ENCODE results near the gene NOS1AP. TPM values are rescaled to one million over a fixed set of nuclear protein-coding genes. Genes with fewer than 3 reads are reported as not detected.
"Not testable (repeated sequence)": the region's sequence is repeated elsewhere in the genome, so short reads cannot be mapped to it uniquely, and the experiment has no call there.

The NOS1AP gene
- total RNA-seq, 2 donors from 2014 or later, result 11.3 to 14.4 TPM

- ATAC-seq, result no peak
- DNase-seq, result no peak
- intact Hi-C loops (cut with DNase I, micrococcal nuclease), result no loop called here
Observed at GRCh38 chr1:162147760-162148159, 78.3 kb downstream of the NOS1AP start.

- ATAC-seq, result no peak
- intact Hi-C loops (cut with DNase I, micrococcal nuclease), result no loop called here
- DNase-seq, result no peak
Observed at GRCh38 chr1:162150112-162150511, 80.6 kb downstream of the NOS1AP start.

GRCh38 chr1:162151900-162152829 is 82.7 kb downstream of the NOS1AP start:
- ATAC-seq, result peak; percentile 8
- no peak for DNase-seq
- intact Hi-C loops (cut with DNase I, micrococcal nuclease), result no loop called here

- no peak for ATAC-seq
- intact Hi-C loops (cut with DNase I, micrococcal nuclease), result no loop called here
- DNase-seq, result no peak
Observed at GRCh38 chr1:162153374-162153773, 83.9 kb downstream of the NOS1AP start.

GRCh38 chr1:162157469-162157868 is 88.0 kb downstream of the NOS1AP start:
- DNase-seq (no peak), ATAC-seq (no peak)
- intact Hi-C loops (cut with DNase I, micrococcal nuclease), result no loop called here

- no peak for DNase-seq
- peak; percentile 92 for ATAC-seq
- intact Hi-C loops (cut with DNase I, micrococcal nuclease), result no loop called here
Observed at GRCh38 chr1:162158624-162159271, 89.3 kb downstream of the NOS1AP start.

GRCh38 chr1:162159515-162159914 is 90.0 kb downstream of the NOS1AP start:
- ATAC-seq (peak; percentile 86), DNase-seq (peak; percentile 71 to 74)
- intact Hi-C loops (cut with DNase I, micrococcal nuclease), result no loop called here

GRCh38 chr1:162161916-162162550 is 92.5 kb downstream of the NOS1AP start:
- intact Hi-C loops (cut with DNase I, micrococcal nuclease), result no loop called here
- ATAC-seq (no peak), DNase-seq (no peak)

GRCh38 chr1:162165528-162165927 is 96.0 kb downstream of the NOS1AP start:
- intact Hi-C loops (cut with DNase I, micrococcal nuclease), result no loop called here
- ATAC-seq, result peak; percentile 32
- no peak for DNase-seq

GRCh38 chr1:162166917-162167615 is 97.6 kb downstream of the NOS1AP start:
- DNase-seq (no peak), ATAC-seq (no peak)
- intact Hi-C loops (cut with DNase I, micrococcal nuclease), result no loop called here

GRCh38 chr1:162168261-162168660 is 98.8 kb downstream of the NOS1AP start:
- intact Hi-C loops (cut with DNase I, micrococcal nuclease), result no loop called here
- peak; percentile 50 for ATAC-seq
- no peak for DNase-seq

GRCh38 chr1:162169031-162169790 is 99.7 kb downstream of the NOS1AP start:
- no peak for DNase-seq
- ATAC-seq, result no peak
- intact Hi-C loops (cut with DNase I, micrococcal nuclease), result no loop called here

- intact Hi-C loops (cut with DNase I, micrococcal nuclease), result no loop called here
- DNase-seq (no peak), ATAC-seq (no peak)
Observed at GRCh38 chr1:162171111-162171510, 101.6 kb downstream of the NOS1AP start.

GRCh38 chr1:162172311-162173102 is 103.0 kb downstream of the NOS1AP start:
- ATAC-seq (no peak), DNase-seq (no peak)
- intact Hi-C loops (cut with DNase I, micrococcal nuclease), result no loop called here

GRCh38 chr1:162173607-162174006 is 104.1 kb downstream of the NOS1AP start:
- ATAC-seq; DNase-seq; intact Hi-C loops (cut with DNase I, micrococcal nuclease): not testable (repeated sequence)

GRCh38 chr1:162174027-162174426 is 104.5 kb downstream of the NOS1AP start:
- ATAC-seq; intact Hi-C loops (cut with DNase I, micrococcal nuclease); DNase-seq: not testable (repeated sequence)

- ATAC-seq, result no peak
- intact Hi-C loops (cut with DNase I, micrococcal nuclease), result no loop called here
- DNase-seq, result no peak
Observed at GRCh38 chr1:162175379-162176081, 106.0 kb downstream of the NOS1AP start.

Data from left colon (tissue), 2 donors.